ENCODE results near the gene FIBCD1. TPM values are rescaled to one million over a fixed set of nuclear protein-coding genes. Genes with fewer than 3 reads are reported as not detected.

The FIBCD1 gene
- polyA plus RNA-seq, 1 donor (not counting 4 experiments of a cell fraction or from before 2014, with no cell fraction given): 0.79 TPM

GRCh38 chr9:130927338-130927737 lies 11.7 kb downstream of the FIBCD1 start:
- peaks cover 25% of the 10 kb centered on the region for H3K4me1 ChIP-seq (ENCODE audit: control insufficient read depth, extremely low read depth, insufficient read depth, low read length)
- dilution Hi-C loops (cut with MboI; ENCODE audit: extremely low pct_ligation_motif_present, low sequenced_read_pairs): no loop called here
- TF ChIP-seq EZH2 (IDR thresholded peaks at IDR 0.05; ENCODE audit: low read length) (no peak), CTCF (optimal IDR thresholded peaks at IDR 0.05 in 1 of 3, IDR thresholded peaks at IDR 0.05 in 1 of 3, conservative IDR thresholded peaks at IDR 0.05 in 1 of 3; ENCODE audit: extremely low read depth in 1 of 3, insufficient read depth in 2 of 3, low read length in 3 of 3) (no peak)
- no peak overlapping the region for H2AFZ ChIP-seq (ENCODE audit: control insufficient read depth, low read length)
- H3K27ac ChIP-seq (ENCODE audit: control insufficient read depth, insufficient read depth, low read length): no peak overlapping the region
- FAIRE-seq (no peak), DNase-seq (ENCODE audit: low read depth, low spot score) (no peak)
- no peaks in the 10 kb centered on the region for H3K36me3 ChIP-seq (ENCODE audit: control insufficient read depth in 2 of 2, extremely low read depth in 1 of 2, insufficient read depth in 2 of 2, low read length in 2 of 2)
- no peaks in the 10 kb centered on the region for H3K9me1 ChIP-seq (ENCODE audit: control insufficient read depth, extremely low read depth, insufficient read depth, low read length)
- H3K27me3 ChIP-seq (ENCODE audit: control insufficient read depth, extremely low read depth, insufficient read depth, low read length): peaks cover 29% of the 10 kb centered on the region
- no peaks in the 10 kb centered on the region for H4K20me1 ChIP-seq (ENCODE audit: control insufficient read depth, extremely low read depth, insufficient read depth, low read length)
- no peak overlapping the region for H3K4me2 ChIP-seq (ENCODE audit: control insufficient read depth, extremely low read depth, insufficient read depth, low read depth, low read length)
- no peak overlapping the region for H3K9ac ChIP-seq (ENCODE audit: control insufficient read depth, extremely low read depth, insufficient read depth, low read length)
- H3K4me3 ChIP-seq (ENCODE audit: control insufficient read depth in 2 of 3, extremely low read depth in 1 of 3, insufficient read depth in 2 of 3, low read depth in 1 of 3, low read length in 3 of 3): no peak overlapping the region
- H3K9me3 ChIP-seq (ENCODE audit: control insufficient read depth, low read depth, low read length): no peaks in the 10 kb centered on the region
- H3K79me2 ChIP-seq (ENCODE audit: control insufficient read depth, insufficient read depth, low read length): no peaks in the 10 kb centered on the region

- no peak overlapping the region for H3K9ac ChIP-seq (ENCODE audit: control insufficient read depth, extremely low read depth, insufficient read depth, low read length)
- FAIRE-seq (no peak), DNase-seq (ENCODE audit: low read depth, low spot score) (no peak)
- H2AFZ ChIP-seq (ENCODE audit: control insufficient read depth, low read length): no peak overlapping the region
- peaks cover 14% of the 10 kb centered on the region for H3K4me1 ChIP-seq (ENCODE audit: control insufficient read depth, extremely low read depth, insufficient read depth, low read length)
- no peak overlapping the region for H3K27ac ChIP-seq (ENCODE audit: control insufficient read depth, insufficient read depth, low read length)
- peaks cover 43% of the 10 kb centered on the region for H3K27me3 ChIP-seq (ENCODE audit: control insufficient read depth, extremely low read depth, insufficient read depth, low read length)
- no peak overlapping the region for H3K4me3 ChIP-seq (ENCODE audit: control insufficient read depth in 2 of 3, extremely low read depth in 1 of 3, insufficient read depth in 2 of 3, low read depth in 1 of 3, low read length in 3 of 3)
- no peaks in the 10 kb centered on the region for H3K36me3 ChIP-seq (ENCODE audit: control insufficient read depth in 2 of 2, extremely low read depth in 1 of 2, insufficient read depth in 2 of 2, low read length in 2 of 2)
- no peaks in the 10 kb centered on the region for H3K9me1 ChIP-seq (ENCODE audit: control insufficient read depth, extremely low read depth, insufficient read depth, low read length)
- H3K4me2 ChIP-seq (ENCODE audit: control insufficient read depth, extremely low read depth, insufficient read depth, low read depth, low read length): no peak overlapping the region
- H3K79me2 ChIP-seq (ENCODE audit: control insufficient read depth, insufficient read depth, low read length): no peaks in the 10 kb centered on the region
- no peaks in the 10 kb centered on the region for H4K20me1 ChIP-seq (ENCODE audit: control insufficient read depth, extremely low read depth, insufficient read depth, low read length)
- TF ChIP-seq CTCF (optimal IDR thresholded peaks at IDR 0.05 in 1 of 3, IDR thresholded peaks at IDR 0.05 in 1 of 3, conservative IDR thresholded peaks at IDR 0.05 in 1 of 3; ENCODE audit: extremely low read depth in 1 of 3, insufficient read depth in 2 of 3, low read length in 3 of 3) (no peak), EZH2 (IDR thresholded peaks at IDR 0.05; ENCODE audit: low read length) (no peak)
- dilution Hi-C loops (cut with MboI; ENCODE audit: extremely low pct_ligation_motif_present, low sequenced_read_pairs): no loop called here
- no peaks in the 10 kb centered on the region for H3K9me3 ChIP-seq (ENCODE audit: control insufficient read depth, low read depth, low read length)
Observed at GRCh38 chr9:130925050-130925678, 13.9 kb downstream of the FIBCD1 start.

All from keratinocyte (primary cell).